Germinal center (tissue), 1 donor: Measurements from ENCODE around the gene NDRG3.
"Not testable (repeated sequence)": the region's sequence is repeated elsewhere in the genome, so short reads cannot be mapped to it uniquely, and the experiment has no call there.

Experiments
- DNase-seq: peaks from one replicate; pipeline ENCODE4 v3.0.0; 2012; ENCODE audit warnings: mixed read lengths, low spot score

NDRG3 gene

GRCh38 chr20:36760647-36761046 is 14.8 kb upstream of the NDRG3 start:
- DNase-seq: no peak

- DNase-seq: no peak
Measured at GRCh38 chr20:36758276-36758675, 12.4 kb upstream of the NDRG3 start.

- no peak for DNase-seq
Measured at GRCh38 chr20:36756496-36756895, 10.6 kb upstream of the NDRG3 start.

DNA sequence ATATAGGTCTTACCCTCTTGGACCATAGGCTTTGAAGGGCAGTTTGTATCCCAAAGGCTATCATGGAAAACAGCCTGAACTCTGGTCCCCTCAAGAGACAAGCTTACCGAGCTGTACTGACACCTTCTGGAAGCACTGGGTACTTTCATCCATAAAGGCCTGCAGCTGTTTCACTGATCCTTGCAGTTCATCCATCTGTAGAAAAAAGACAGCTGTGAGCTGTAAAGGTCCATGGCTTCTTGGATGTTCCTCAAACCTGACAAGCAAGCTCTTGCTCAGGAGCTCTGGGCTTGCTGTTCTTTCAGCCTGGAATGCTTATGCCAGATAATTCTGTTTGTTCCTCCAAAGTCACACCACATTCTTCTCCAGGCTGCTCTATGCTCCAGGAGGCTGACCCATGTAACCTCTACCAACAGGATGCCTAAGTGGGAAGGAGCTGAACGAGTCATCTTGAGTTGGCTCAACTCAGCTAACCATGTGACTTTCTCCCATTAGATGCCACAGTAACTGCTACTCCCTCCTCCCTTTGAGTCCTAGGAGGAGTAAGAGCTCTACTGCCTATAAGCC is 8.8 kb upstream of the NDRG3 start:
- DNase-seq: peak; percentile 64

DNA sequence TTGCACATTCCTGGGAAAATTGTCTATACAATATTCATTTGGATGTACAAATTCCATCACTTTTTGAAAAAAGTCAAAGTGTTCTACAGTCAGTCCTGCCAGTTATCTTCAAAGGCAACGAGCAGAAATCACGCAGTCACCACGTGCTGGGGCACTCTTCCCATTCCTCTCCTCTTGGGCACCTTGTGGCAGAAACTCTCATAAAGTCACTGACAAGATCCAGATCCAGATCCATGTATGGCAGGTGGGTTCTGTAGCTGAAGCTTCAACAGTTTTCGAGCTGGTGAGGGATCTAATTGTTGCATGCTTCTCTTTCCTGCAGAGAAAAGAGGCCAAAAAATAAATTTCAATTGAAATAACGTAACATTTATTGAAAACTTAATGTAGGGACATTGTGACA is 6.7 kb upstream of the NDRG3 start:
- DNase-seq: no peak

DNA sequence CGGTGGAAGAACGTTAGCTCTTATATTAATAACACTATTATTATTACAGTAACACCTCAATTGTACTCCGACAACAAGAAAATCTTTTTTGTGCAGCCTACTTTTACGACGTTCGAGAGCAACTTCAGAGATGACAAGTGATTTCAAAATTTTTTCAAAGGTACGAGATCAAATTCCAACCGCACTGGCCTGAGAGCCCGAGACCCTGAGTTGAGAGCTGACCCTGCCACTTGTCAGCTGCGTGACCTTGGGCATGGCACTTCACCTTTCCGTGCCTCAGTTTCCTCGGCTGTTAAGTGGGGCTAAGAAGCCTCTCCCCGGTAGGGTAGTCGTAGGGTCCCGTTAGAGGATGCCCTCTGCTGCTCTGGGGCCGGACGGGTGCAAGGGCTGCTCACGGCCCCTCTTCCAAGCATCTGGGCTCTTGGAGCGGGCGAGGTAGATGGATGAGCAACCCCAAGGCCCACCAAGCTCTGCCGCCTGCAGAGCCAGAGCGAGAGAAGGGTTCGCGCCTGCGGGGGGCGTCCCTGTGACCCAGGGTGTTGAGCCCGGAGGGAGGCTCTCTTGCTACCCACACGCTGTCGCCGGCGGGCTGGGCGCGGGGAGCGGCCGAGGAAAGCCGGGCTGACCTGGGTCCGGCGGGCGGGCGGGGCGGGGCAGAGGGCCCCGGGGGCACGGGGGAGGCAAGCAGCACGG is 510 bp downstream of the NDRG3 start:
- no peak for DNase-seq

- DNase-seq: no peak
Measured at GRCh38 chr20:36744764-36745191, 1.1 kb downstream of the NDRG3 start.

DNA sequence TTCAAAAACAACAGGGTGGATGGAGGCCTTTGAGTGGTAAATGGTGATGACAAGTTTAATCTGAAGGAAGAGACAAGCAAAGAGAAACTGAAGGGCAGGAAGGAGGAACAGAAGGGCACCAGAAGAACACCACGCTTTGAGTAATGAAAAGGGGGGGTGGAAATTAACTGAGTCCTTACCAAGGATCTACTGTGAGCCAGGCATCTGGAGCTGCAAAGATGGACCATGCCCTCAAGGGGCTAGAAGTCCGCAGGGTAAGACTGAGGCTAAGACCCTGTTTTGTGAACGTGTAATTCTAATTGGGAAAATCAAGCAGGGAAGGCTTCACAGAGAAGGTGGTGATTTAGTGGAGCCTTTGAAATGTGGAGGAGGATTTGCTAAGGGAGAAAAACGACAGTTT is 1.6 kb downstream of the NDRG3 start:
- no peak for DNase-seq

GRCh38 chr20:36742558-36742957 is 3.3 kb downstream of the NDRG3 start:
- no peak for DNase-seq

- DNase-seq: no peak
Measured at GRCh38 chr20:36741072-36741471, 4.8 kb downstream of the NDRG3 start.

- DNase-seq: no peak
Measured at GRCh38 chr20:36737183-36737499, 8.7 kb downstream of the NDRG3 start.

- DNase-seq: no peak
Measured at GRCh38 chr20:36736451-36737182, 9.3 kb downstream of the NDRG3 start.

- no peak for DNase-seq
Measured at GRCh38 chr20:36732456-36732855, 13.4 kb downstream of the NDRG3 start.

DNA sequence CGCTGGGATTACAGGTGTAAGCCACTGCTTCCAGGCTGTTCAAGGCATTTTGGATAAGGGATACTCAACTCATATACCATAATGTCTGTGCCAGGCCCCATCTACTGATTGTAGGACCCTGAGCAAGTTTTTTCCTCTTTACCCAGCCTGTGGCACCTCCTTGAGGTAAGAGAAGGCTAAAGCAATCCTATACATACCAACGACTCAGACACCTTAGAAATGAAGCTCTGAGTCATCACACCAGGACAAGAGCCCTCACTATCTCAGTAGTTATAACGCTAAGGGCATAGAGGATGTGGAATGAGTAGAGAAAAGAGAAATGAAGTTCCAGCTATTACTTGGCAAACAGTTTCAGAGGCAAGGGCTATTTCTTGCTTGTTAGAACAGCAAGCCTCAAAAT is 16.9 kb downstream of the NDRG3 start:
- DNase-seq: no peak

DNA sequence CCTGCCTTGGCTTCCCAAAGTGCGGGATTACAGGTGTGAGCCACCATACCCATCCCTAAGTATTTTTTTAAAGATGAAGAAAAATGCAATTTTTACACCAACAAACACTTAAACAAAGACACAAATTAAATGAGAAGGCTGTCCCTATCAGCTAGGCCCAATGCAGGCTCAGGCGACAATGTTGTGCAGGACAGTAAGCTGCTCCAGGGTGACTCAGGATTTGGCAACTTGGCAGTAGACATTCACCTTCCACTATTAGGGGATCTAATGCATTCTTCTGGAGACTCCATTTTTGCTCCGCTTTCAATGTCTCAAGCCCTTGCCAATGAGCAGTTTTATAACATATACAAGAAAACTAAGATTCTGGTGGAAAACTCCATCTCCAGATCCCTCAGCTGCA is 19.7 kb downstream of the NDRG3 start:
- DNase-seq: no peak

DNA sequence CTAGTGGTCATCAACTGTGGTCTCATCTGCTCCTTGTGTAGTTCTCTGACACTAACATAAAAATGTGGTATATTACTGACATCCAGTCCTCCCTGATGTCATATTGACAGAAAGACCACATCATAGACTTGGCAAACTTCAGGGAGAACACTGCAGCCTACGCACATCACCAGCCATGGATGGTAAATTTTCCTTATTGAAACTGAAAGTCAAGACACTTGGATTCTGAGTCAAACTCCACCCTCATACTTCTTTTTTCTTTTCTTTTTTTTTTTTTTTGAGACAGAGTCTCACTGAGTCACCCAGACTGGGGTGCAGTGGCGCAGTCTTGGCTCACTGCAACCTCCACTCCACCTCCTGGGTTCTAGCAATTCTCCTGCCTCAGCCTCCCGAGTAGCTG is 25.4 kb downstream of the NDRG3 start:
- no peak for DNase-seq

DNA sequence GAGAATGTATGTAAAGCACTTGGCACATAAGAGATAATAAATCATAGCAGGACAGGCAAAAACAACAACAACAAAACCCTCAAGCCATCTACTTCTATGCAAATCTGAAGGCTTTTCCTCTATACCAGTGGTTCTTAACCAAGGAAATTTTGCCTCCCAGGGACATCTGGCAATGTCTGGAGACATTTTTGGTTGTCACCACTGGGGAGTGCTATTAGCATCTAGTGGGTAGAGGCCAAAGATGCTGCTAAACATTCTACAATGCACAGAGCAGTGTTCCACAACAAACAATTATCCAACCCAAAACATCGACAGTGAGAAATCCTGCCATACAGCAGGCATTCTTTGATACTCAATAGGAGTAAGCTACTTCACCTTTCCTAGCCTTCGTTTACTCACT is 28.2 kb downstream of the NDRG3 start:
- DNase-seq: no peak

DNA sequence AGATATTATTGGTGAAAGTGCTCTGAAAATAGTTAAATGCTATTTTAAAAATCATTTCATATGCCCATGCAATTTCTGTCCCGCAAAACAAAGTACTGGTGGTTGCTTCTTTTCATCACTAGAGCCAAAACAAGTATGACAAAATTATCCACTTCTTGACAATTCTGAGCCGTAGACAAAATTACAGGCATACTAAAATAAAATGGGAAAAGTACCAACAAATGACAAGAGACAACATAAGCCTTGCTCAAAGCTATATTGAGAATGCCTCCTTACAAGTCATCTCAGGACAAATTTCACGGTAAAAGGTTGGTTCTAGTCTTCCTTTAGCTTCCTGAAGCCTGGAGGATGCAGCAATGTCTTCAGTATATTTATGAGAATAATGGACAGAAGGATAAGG is 28.9 kb downstream of the NDRG3 start:
- no peak for DNase-seq

DNA sequence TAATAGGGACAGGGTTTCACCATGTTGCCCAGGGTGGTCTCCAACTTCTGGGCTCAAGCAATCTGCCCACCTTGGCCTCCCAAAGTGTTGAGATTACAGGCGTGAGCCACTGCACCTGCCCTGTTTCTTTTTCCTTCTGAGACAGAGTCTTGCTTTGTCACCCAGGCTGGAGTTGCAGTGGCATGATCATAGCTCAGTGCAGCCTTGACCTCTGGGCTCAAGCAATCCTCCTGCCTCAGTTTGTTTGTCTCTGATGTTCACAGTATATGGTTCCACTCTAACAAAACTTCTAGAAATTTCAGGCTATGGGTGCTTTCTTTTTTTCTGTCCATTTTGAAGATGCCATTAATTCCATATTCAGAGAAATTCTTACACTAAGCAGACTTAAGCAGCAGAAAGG is 33.1 kb downstream of the NDRG3 start:
- DNase-seq: no peak

DNA sequence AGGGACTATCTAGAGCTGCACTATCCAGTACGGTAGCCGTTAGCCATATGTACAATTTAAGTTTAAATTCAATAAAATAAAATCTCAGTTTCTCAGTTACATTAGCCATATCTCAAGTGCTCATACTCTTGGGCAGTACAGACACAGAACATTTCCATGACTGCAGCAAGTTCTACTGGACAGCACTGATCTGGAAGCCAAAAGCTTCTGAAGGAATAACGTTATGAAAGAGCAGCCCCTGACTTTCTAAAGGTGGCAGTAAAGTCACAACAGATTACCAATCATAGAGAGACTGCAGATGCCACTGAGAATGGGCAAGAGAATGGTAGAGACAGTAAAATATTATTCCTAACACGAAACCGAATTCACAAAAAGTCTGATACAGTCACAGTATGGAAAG is 36.8 kb downstream of the NDRG3 start:
- DNase-seq: no peak

DNA sequence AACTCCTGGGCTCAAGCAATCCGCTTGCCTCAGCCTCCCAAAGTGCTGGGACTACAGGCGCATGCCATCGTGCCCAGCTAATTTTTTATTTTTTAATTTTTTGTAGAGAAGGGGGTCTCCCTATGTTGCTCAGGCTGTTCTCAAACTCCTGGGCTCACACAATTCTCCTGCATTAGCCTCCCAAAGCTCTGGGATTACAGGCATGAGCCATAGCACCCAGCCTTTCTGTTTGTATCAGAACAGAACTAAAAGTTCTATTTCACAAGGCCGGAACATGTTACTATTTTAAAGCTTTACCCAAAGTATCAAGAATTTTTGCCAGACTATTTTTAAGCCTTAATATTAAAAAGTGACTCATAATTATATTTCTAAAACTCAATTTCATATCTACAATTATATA is 42.4 kb downstream of the NDRG3 start:
- DNase-seq: no peak

GRCh38 chr20:36700438-36700837 is 45.5 kb downstream of the NDRG3 start:
- no peak for DNase-seq

DNA sequence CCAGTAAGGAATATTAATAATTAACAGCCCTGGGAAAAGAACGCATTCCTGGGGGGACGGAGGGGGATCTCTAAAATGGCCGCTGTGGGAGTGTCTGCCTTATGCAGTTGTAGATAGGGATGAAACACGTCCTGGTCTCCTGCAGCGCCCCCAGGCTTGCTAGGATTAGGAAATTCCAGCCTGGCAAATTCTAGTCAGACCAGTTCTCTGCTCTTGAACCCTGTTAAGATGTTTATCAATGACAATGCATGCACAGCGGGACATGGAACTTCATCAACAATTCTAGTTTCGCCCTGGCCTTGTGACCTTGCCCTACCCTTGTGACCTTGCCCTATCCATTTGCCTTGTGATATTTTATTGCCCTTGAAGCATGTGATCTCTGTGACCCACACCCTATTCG is 50.4 kb downstream of the NDRG3 start:
- DNase-seq: not testable (repeated sequence)

- DNase-seq: no peak
Measured at GRCh38 chr20:36688630-36689029, 57.3 kb downstream of the NDRG3 start.
